CD4-positive, alpha-beta T cell treated with Interleukin-2 at 100 ng/mL for 4 hours (primary cell): ENCODE data around the gene UHRF1.
A peak's percentile ranks its signal among the peaks of the same experiment; 100 is the strongest.
"Not testable (repeated sequence)": the region's sequence is repeated elsewhere in the genome, so short reads cannot be mapped to it uniquely, and the experiment has no call there.

Experiments
- DNase-seq: peaks from one replicate; pipeline ENCODE4 v3.0.0-alpha.2; 2020; ENCODE audit warnings: low spot score

UHRF1 gene

GRCh38 chr19:4900879-4901278 is 8.4 kb upstream of the UHRF1 start:
- not testable (repeated sequence) for DNase-seq

DNA sequence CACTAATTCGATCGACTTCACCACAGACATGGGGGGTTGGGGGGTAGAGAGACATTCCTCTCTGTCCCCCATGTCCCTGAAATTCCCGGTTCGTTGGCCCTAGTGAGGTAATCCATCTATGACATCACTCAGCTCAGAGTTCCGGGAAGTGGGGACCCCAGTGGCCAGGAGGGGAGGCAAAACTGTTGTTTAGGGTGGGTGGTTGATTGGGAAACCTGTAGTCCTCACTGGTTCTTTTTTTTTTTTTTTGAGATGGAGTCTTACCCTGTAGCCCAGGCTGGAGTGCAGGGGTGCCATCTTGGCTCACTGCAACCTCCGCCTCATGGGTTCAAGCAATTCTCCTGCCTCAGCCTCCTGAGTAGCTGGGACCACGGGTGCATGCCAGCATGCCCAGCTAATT is 6.5 kb upstream of the UHRF1 start, which contains the start of gene ARRDC5:
Gene ARRDC5 (minus strand): TSS at position 101 of the 400 bp plus-strand sequence. CDS start 71 bp downstream, at position 30.
- no peak for DNase-seq

DNA sequence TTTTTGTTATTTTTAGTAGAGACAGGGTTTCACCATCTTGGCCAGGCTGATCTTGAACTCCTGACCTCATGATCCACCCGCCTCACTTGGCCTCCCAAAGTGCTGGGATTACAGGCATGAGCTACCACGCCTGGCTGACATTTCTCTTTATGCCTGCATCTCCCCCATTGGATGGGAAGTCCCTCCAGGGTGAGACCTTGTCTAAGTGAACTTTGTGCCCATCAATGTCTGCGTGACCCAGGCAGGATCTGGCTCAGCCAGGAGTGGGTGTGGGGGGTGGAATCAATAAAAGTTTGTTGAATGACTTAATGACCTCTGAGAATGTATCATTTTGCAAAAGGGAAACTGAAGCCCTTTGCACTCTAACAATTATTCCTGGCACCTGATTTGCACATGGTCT is 4.8 kb upstream of the UHRF1 start:
- no peak for DNase-seq

GRCh38 chr19:4906963-4907362 is 2.3 kb upstream of the UHRF1 start:
- DNase-seq = no peak

GRCh38 chr19:4908360-4908759 is 941 bp upstream of the UHRF1 start:
- no peak for DNase-seq

DNA sequence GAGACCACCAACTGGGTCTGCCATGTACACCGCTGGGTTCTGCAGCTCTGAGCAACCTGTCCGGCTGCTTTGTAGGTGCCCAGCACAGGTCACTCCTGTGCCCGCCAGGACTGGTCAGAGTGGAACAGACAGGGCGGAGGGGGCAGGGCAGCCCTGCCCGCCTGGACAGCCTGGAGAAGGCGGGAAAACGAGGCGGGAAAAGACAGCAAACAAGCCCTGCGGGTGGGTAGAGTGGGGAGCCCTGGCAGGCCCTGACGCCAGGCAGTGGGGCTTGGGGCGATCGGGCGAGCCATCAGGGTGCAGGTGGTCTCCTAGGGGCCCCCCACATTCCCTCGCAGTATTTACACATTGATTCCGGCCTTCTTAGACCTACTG is 533 bp upstream of the UHRF1 start:
- DNase-seq = no peak

- peak; percentile 91 for DNase-seq
Observed at GRCh38 chr19:4909897-4910593, 744 bp downstream of the UHRF1 start.

DNA sequence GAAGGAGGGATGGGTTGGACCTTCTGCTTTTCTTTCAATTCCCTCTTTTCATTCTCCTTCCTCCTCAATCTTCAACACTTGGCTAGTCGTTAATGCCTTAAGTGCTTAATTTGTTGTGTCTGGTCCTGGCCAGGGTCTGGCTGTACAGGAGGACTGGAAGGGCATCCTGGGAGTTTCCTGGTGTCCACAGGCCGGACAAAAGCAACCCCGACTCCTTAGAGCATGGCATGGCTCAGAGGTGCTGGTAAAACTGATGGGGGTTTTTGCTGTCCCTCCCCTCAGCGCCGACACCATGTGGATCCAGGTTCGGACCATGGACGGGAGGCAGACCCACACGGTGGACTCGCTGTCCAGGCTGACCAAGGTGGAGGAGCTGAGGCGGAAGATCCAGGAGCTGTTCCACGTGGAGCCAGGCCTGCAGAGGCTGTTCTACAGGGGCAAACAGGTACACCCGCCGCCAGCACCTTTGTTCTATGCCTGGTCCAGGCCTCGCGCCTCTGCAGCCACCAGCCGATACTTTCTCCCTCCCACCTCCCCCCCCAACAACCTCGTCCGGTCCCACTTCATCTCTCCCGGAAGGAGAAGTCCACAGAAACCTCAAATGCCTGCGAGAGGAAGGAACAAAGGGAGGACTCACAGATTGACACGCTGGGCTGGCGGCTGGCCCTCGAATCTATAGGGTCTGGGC is 1.4 kb downstream of the UHRF1 start:
- peak; percentile 14 for DNase-seq

GRCh38 chr19:4911314-4911713 is 2.0 kb downstream of the UHRF1 start:
- no peak for DNase-seq

GRCh38 chr19:4911786-4912672 is 2.7 kb downstream of the UHRF1 start:
- DNase-seq = peak; percentile 80

DNA sequence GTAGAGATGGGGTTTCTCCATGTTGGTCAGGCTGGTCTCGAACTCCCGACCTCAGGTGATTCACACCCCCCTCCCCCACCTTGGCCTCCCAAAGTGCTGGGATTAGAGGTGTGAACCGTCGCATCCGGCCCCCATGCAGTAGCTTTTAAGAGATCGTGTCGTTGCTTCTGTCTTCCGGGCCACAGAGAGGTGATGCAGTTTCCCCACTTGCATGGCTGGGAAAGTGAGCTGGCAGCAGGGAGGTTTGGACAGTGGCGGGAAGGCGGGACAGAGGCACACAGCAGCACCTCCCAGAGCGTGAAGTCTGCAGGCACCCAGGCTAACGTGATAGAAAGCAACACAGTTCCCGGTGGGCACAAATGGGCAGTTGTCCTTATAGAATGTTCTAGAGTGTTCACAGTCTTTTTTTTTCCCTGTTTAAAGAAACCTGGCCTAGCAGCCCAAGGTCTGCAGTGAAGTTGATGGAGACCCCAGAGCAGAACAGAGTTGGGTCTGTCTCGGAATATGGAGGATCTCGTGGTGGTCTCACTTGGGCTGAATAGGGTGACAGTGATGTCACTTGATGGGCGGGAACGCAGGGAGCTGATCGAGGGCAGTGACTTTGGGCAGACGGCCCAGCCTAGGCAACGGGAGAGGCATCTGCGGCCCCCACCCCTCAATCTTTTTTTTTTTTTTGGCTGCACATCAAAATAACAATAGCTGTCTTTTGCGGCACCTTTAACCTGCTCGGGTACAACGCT is 4.9 kb downstream of the UHRF1 start:
- peak; percentile 47 for DNase-seq

GRCh38 chr19:4914736-4915501 is 5.6 kb downstream of the UHRF1 start:
- DNase-seq = peak; percentile 86

DNA sequence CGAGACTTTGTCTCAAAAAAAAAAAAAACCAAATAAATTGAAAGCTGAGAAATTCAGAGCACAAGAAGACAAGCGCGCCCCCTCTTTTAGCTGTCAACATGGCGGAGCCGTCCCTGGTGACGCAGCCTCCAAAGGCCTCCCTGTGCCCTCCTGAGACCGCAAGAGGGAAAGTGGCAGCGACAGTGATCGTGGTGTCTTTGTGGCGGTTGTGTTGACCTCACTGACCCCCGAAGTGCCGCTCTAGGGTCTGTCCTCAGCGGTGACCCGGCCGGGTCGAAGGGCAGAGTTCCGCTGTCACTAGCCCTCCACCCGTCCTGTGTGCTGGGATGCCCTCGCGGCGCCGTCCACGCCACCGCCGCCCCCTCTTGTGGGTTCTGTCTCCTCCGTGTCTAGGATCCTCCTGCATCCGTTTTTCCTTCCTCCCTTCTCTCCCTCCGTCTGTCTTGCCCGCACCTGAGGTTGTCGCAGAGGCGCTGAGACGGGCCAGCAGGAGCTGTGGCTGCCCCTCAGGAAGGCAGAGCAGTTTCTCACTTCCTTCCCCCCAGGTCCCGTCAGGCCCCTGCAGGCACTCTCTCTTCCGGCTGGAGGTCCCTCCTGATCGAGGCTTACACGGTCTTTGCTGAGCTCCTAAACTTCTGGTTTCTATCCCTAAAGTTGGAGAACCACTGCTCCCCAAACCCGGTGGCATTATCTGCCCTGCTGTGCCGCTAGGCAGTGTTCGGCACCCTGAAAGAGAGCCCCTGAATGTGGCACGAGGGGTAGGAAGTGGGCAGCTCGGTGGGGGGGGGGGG is 7.2 kb downstream of the UHRF1 start:
- DNase-seq = peak; percentile 45

DNA sequence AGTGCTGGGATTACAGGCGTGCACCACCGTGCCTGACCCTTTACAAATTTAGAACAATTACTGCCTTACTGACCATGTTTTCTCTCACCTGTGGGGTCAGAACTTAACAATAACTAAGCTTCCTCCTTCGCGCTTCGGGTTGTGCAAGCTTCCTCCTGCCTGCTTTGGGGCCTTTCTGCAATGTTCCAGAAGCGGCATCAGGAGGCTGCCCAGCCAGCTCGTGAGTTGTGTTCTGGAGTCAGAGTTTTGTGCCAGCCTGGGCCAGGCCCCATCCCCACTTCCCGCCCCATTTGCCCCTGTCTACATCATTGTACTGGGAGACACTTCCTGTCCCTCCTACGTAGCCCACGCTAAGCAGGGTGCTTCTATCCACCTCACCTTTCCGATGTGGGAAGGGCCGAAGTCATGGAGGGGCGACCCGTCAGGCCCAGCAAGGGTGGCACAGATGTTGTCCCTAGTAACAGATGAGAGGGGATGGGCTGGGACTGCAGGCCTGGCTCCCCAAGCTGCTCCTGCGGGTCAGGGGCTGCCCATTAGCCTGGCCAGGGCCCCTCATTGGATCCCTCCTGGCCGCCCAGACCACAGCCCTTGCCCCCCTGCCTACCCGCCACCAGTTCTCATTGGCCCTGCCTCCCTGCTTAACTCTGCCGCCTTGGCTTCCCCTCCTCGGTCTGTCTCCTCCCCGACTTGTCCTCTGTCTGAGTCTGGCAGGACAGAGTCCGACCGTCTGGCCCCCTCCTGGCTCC is 13.4 kb downstream of the UHRF1 start:
- no peak for DNase-seq

DNA sequence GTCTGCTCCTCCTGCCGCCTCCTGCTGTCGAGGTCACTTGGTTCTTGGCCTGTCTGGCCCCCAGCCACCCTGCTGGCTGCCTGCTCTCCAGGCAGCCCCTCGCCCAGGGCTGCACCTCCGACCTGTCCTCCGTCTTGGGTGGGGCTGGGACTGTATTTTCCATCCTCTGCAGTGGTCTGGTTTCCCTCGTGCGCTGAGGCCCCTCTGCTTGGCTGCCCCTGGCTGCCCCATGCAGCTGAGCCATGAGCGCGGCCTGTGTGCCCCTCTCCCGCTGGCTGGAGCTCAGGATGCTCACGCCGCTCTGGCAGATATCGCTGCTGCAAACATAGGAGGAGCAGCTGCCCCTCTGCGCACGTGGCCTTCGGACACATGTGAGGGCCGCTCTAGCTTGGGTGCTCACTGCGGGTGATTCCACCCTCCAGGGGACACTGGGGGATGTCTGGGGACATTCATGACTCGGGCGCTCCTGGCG is 14.0 kb downstream of the UHRF1 start:
- DNase-seq = no peak

- DNase-seq = no peak
Observed at GRCh38 chr19:4929186-4929585, 19.9 kb downstream of the UHRF1 start.

DNA sequence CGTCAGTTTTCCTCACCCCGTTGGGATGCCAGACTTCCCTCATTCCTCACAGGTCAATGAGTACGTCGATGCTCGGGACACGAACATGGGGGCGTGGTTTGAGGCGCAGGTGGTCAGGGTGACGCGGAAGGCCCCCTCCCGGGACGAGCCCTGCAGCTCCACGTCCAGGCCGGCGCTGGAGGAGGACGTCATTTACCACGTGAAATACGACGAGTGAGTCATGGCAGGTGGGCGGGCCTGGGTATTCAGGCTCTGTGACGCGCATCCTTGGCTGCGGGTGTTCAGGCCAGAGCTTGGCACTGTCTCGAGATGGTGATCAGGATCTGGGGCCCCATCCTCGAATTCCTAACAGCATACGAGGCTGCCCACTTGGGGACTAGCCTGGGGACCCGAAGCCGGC is 21.4 kb downstream of the UHRF1 start:
- no peak for DNase-seq

DNA sequence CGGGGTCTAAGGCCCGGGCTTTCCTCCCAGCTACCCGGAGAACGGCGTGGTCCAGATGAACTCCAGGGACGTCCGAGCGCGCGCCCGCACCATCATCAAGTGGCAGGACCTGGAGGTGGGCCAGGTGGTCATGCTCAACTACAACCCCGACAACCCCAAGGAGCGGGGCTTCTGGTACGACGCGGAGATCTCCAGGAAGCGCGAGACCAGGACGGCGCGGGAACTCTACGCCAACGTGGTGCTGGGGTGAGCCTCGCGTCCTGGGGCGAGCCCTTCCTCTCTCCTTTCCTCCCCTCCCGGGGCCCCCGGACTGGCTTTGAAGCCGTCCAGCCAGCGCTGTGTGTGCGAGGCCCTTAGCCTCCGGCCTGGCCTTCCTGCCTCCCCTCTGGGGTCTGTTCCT is 23.4 kb downstream of the UHRF1 start:
- no peak for DNase-seq

GRCh38 chr19:4933528-4933927 is 24.2 kb downstream of the UHRF1 start:
- DNase-seq = no peak

GRCh38 chr19:4935444-4935843 is 26.1 kb downstream of the UHRF1 start:
- DNase-seq = no peak
